ENCODE measurements around the gene MCF2L2. TPM values are rescaled to one million over a fixed set of nuclear protein-coding genes. Genes with fewer than 3 reads are reported as not detected.

The MCF2L2 gene
- polyA plus RNA-seq, 1 donor from 2014 or later, result 9.3 TPM

DNA sequence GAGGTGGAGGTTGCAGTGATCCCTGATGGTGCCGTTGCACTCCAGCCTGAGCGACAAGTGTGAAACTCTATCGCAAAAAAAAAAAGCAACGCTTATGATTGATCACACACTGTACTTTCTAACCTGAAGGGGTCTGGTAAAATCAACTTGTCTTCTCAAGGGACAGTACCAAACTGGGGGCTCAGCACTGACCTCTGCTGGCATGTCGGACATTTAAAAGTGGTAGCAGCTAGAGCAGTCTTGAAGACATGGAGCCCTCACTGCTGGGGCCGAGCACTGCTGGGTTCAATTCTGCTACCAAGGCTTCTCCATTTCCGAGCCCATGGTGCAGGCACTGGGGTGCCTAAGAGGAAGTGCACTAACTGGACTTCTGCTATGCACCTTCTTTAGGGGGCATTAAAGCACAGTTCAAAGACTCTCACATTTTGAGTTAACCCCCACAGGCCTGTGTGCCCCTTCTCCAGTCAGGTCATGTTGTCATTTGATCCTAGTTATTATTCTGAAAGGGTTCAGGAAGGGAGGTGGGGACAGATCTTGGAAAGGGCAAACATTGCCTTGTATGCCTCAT, 239.4 kb downstream of the MCF2L2 start:
- no peak for TF ChIP-seq TAF1 (IDR thresholded peaks at IDR 0.05; ENCODE audit: low read depth)
- no peak for TF ChIP-seq EP300 (conservative IDR thresholded peaks at IDR 0.05; ENCODE audit: poor library complexity, severe bottlenecking)
- TF ChIP-seq, protein P1, sequence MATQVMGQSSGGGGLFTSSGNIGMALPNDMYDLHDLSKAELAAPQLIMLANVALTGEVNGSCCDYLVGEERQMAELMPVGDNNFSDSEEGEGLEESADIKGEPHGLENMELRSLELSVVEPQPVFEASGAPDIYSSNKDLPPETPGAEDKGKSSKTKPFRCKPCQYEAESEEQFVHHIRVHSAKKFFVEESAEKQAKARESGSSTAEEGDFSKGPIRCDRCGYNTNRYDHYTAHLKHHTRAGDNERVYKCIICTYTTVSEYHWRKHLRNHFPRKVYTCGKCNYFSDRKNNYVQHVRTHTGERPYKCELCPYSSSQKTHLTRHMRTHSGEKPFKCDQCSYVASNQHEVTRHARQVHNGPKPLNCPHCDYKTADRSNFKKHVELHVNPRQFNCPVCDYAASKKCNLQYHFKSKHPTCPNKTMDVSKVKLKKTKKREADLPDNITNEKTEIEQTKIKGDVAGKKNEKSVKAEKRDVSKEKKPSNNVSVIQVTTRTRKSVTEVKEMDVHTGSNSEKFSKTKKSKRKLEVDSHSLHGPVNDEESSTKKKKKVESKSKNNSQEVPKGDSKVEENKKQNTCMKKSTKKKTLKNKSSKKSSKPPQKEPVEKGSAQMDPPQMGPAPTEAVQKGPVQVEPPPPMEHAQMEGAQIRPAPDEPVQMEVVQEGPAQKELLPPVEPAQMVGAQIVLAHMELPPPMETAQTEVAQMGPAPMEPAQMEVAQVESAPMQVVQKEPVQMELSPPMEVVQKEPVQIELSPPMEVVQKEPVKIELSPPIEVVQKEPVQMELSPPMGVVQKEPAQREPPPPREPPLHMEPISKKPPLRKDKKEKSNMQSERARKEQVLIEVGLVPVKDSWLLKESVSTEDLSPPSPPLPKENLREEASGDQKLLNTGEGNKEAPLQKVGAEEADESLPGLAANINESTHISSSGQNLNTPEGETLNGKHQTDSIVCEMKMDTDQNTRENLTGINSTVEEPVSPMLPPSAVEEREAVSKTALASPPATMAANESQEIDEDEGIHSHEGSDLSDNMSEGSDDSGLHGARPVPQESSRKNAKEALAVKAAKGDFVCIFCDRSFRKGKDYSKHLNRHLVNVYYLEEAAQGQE (IDR thresholded peaks at IDR 0.05; ENCODE audit: borderline replicate concordance), result no peak
- TF ChIP-seq RAD21 (conservative IDR thresholded peaks at IDR 0.05), result no peak
- TF ChIP-seq, protein P2, sequence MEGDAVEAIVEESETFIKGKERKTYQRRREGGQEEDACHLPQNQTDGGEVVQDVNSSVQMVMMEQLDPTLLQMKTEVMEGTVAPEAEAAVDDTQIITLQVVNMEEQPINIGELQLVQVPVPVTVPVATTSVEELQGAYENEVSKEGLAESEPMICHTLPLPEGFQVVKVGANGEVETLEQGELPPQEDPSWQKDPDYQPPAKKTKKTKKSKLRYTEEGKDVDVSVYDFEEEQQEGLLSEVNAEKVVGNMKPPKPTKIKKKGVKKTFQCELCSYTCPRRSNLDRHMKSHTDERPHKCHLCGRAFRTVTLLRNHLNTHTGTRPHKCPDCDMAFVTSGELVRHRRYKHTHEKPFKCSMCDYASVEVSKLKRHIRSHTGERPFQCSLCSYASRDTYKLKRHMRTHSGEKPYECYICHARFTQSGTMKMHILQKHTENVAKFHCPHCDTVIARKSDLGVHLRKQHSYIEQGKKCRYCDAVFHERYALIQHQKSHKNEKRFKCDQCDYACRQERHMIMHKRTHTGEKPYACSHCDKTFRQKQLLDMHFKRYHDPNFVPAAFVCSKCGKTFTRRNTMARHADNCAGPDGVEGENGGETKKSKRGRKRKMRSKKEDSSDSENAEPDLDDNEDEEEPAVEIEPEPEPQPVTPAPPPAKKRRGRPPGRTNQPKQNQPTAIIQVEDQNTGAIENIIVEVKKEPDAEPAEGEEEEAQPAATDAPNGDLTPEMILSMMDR (IDR thresholded peaks at IDR 0.05; ENCODE audit: poor library complexity, severe bottlenecking), result no peak
- no peak for TF ChIP-seq POLR2AphosphoS5 (IDR thresholded peaks at IDR 0.05)
- TF ChIP-seq EZH2 (IDR thresholded peaks at IDR 0.05; ENCODE audit: borderline replicate concordance, insufficient read depth, low read length, poor library complexity, severe bottlenecking), result no peak
- TF ChIP-seq MXI1 (conservative IDR thresholded peaks at IDR 0.05; ENCODE audit: poor library complexity, severe bottlenecking), result no peak
- no peak for TF ChIP-seq SMC3 (conservative IDR thresholded peaks at IDR 0.05; ENCODE audit: poor library complexity)
- H3K27ac ChIP-seq (ENCODE audit: low read length), result no peak overlapping the region
- H2AFZ ChIP-seq (ENCODE audit: low read depth, low read length), result no peak overlapping the region
- no peaks in the 10 kb centered on the region for H3K27me3 ChIP-seq (ENCODE audit: insufficient read depth, low read depth, low read length)
- no peaks in the 10 kb centered on the region for H4K20me1 ChIP-seq (ENCODE audit: insufficient read depth)
- no peak overlapping the region for H3K4me2 ChIP-seq (ENCODE audit: low read length)
- no peaks in the 10 kb centered on the region for H3K9me3 ChIP-seq (ENCODE audit: low read length)
- no peaks in the 10 kb centered on the region for H3K79me2 ChIP-seq (replicated peaks; ENCODE audit: insufficient read depth, low read length)
- H3K9me2 ChIP-seq (ENCODE audit: insufficient read depth, low read length), result no peaks in the 10 kb centered on the region
- no peak overlapping the region for H3K9ac ChIP-seq (ENCODE audit: low read length)
- no peaks in the 10 kb centered on the region for H3K36me3 ChIP-seq (ENCODE audit: insufficient read depth, low read length)
- no peak overlapping the region for H3K4me3 ChIP-seq (ENCODE audit: low read length)
- H3F3A ChIP-seq (ENCODE audit: insufficient read depth, low read length, poor library complexity, severe bottlenecking), result no peaks in the 10 kb centered on the region

DNA sequence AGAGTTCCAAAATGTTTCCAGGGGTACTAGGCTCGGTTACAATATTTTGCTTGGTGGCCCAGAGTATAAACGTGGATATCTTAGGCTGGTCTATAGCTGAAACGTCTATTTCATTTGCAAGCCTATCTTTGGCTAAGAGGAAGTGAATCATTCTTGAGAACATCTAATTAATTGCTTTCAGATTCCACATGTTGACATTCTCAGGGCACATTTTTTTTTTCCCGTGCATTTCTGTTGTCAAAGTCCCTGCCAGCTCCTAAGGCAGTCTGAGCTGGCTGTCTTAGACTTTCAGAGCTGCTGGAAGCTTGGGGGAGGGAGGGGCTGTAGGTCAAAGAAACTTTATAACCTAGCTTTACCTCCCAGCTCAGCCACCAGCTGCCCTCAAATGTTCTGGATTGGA, 242.7 kb downstream of the MCF2L2 start:
- H3K9me3 ChIP-seq (ENCODE audit: low read length), result no peaks in the 10 kb centered on the region
- H3K4me2 ChIP-seq (ENCODE audit: low read length), result no peak overlapping the region
- no peaks in the 10 kb centered on the region for H3K79me2 ChIP-seq (replicated peaks; ENCODE audit: insufficient read depth, low read length)
- H3K27ac ChIP-seq (ENCODE audit: low read length), result no peak overlapping the region
- H3K9ac ChIP-seq (ENCODE audit: low read length), result no peak overlapping the region
- TF ChIP-seq EZH2 (IDR thresholded peaks at IDR 0.05; ENCODE audit: borderline replicate concordance, insufficient read depth, low read length, poor library complexity, severe bottlenecking) (no peak), TAF1 (IDR thresholded peaks at IDR 0.05; ENCODE audit: low read depth) (no peak), SMC3 (conservative IDR thresholded peaks at IDR 0.05; ENCODE audit: poor library complexity) (no peak), RAD21 (conservative IDR thresholded peaks at IDR 0.05) (no peak), EP300 (conservative IDR thresholded peaks at IDR 0.05; ENCODE audit: poor library complexity, severe bottlenecking) (no peak), POLR2AphosphoS5 (IDR thresholded peaks at IDR 0.05) (no peak), MXI1 (conservative IDR thresholded peaks at IDR 0.05; ENCODE audit: poor library complexity, severe bottlenecking) (no peak)
- TF ChIP-seq, protein P2 (IDR thresholded peaks at IDR 0.05; ENCODE audit: poor library complexity, severe bottlenecking), result no peak
- TF ChIP-seq, protein P1 (IDR thresholded peaks at IDR 0.05; ENCODE audit: borderline replicate concordance), result no peak
- no peaks in the 10 kb centered on the region for H3K36me3 ChIP-seq (ENCODE audit: insufficient read depth, low read length)
- no peaks in the 10 kb centered on the region for H3K27me3 ChIP-seq (ENCODE audit: insufficient read depth, low read depth, low read length)
- H3F3A ChIP-seq (ENCODE audit: insufficient read depth, low read length, poor library complexity, severe bottlenecking), result no peaks in the 10 kb centered on the region
- H2AFZ ChIP-seq (ENCODE audit: low read depth, low read length), result no peak overlapping the region
- no peaks in the 10 kb centered on the region for H4K20me1 ChIP-seq (ENCODE audit: insufficient read depth)
- H3K4me3 ChIP-seq (ENCODE audit: low read length), result no peak overlapping the region
- no peaks in the 10 kb centered on the region for H3K9me2 ChIP-seq (ENCODE audit: insufficient read depth, low read length)
